HG03066 (cell line): Measurements from ENCODE around the gene PFKFB2.
A peak's percentile ranks its signal among the peaks of the same experiment; 100 is the strongest.

Source experiments
- ATAC-seq: cut with Tn5 transposase; IDR thresholded peaks from one replicate; pipeline ENCODE4 v1.9.1; 2021; ENCODE audit warnings: low read depth; ENCODE audit not compliant: unreplicated experiment

PFKFB2 gene

GRCh38 chr1:207060596-207060995 is 7.5 kb downstream of the PFKFB2 start:
- no peak for ATAC-seq

DNA sequence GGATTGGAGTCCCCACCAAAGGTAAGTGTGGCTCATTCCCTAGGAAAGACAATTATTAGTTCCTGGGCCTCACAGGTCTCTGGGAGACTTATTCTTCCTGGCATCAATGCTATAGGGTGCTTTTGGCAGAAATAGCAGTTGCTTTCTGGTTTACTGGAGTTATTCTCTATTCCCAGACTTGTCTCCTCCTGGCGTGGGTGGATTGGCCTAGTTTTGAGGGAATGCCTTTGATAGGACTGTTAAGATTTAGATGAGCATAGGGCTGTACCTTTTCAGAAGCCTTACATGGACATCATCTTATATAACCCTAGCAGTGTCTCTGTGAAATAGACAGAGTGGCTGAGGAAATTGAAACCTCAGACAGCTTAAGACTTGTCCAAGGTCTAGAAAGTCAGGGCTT is 9.0 kb downstream of the PFKFB2 start:
- no peak for ATAC-seq

DNA sequence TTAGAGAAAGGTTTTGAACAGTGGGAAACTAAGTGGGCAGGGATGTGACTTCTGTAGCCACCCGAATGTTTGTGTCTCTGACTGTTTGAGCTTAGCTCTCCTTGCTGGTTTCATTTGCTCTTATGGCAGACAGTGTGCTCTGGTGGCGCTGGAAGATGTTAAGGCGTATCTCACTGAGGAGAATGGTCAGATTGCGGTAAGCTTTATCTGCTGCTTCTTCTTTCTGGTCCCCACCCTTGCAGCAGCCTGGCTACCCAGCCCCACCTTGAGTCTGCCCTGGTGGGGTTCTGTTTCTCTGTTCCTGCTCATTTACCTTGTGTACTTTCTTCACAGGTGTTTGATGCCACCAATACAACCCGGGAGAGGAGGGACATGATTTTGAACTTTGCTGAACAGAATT is 9.9 kb downstream of the PFKFB2 start:
- ATAC-seq = no peak

- no peak for ATAC-seq
Measured at GRCh38 chr1:207064561-207064960, 11.5 kb downstream of the PFKFB2 start.

- ATAC-seq = no peak
Measured at GRCh38 chr1:207067185-207067584, 14.1 kb downstream of the PFKFB2 start.

DNA sequence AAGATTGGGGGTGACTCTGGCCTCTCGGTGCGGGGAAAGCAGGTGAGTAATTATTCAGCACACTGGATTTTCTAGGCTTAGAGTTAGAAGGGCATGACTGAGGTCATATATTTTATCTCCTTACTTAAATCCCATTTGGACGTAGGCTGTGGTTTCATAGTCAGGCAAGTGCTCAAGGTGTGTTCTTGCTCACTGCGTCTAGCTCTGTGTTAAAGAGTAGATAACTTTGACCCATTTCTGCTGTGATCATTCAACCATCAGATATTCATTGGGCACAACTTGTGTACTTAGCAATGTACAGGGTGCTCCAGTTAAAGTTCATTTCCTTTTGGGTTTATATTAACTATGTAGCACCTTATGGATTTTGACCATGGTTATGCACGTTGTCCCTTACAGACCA is 14.6 kb downstream of the PFKFB2 start:
- no peak for ATAC-seq

GRCh38 chr1:207069061-207069460 is 16.0 kb downstream of the PFKFB2 start:
- no peak for ATAC-seq

DNA sequence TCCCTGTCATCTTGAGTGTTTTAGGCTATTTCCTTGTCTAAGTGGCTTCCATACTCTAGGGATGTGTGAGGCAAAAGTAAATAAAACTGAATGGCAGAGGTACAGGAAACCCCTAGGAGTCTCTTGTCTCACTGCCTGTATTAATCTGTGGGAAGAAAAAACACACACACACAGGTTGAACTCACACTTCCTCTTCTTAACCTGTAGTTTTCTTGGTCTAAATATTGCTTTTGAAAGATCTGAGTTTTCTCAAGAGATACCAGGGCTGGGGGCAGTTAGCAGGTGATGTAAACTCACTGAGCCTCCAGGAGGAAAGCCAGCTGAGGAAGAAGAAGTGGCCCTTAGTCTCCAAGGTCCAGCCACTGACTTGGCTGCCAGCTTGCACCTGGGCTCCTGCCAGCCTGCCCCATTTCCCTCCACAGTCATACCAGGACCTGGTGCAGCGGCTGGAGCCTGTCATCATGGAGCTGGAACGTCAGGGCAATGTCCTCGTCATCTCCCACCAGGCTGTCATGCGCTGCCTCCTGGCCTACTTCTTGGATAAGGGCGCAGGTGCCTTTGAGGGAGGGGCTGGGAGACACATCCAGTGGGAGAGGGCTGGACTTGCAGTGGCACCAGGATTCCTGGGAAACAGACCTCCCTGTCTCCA is 16.9 kb downstream of the PFKFB2 start:
- peak; percentile 62 for ATAC-seq

DNA sequence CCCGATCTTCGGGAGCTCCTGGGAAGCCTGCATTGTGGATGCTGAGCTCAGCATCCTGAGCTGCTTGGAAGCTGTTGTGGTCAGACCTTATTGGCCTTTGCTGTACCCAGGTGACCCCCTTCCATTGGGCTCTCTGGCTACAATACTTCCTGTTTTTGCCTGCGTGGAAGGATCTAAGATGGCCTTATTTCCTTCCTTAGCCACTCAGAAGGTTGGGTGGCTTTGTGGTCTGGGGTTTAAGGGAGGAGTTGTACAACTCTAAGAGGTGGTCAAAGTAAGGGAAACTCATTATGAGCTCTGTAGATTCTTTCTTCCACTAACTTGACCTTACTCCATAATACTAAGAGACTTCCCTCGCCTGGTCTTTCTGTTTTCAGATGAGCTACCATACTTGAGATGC is 17.7 kb downstream of the PFKFB2 start:
- no peak for ATAC-seq

DNA sequence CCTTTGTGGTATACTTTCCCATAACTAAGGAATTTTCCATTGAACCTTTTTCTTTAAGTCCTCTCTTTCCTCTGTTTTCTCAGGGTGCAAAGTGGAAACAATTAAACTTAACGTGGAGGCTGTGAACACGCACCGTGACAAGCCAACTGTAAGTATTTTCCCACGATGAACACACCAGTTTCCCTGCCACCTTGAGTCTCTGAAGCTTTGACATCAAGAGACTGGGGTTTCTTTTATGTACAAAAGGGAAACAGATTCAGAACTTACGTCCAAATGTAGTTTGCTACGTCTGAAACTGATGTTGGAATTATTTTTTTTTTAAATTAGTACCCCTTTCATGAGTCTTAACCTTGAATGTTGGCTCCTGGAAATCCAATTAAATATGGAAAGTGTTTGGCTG is 18.4 kb downstream of the PFKFB2 start:
- ATAC-seq = no peak

- ATAC-seq = no peak
Measured at GRCh38 chr1:207072233-207072632, 19.2 kb downstream of the PFKFB2 start.

- ATAC-seq = no peak
Measured at GRCh38 chr1:207073906-207074820, 21.1 kb downstream of the PFKFB2 start.

DNA sequence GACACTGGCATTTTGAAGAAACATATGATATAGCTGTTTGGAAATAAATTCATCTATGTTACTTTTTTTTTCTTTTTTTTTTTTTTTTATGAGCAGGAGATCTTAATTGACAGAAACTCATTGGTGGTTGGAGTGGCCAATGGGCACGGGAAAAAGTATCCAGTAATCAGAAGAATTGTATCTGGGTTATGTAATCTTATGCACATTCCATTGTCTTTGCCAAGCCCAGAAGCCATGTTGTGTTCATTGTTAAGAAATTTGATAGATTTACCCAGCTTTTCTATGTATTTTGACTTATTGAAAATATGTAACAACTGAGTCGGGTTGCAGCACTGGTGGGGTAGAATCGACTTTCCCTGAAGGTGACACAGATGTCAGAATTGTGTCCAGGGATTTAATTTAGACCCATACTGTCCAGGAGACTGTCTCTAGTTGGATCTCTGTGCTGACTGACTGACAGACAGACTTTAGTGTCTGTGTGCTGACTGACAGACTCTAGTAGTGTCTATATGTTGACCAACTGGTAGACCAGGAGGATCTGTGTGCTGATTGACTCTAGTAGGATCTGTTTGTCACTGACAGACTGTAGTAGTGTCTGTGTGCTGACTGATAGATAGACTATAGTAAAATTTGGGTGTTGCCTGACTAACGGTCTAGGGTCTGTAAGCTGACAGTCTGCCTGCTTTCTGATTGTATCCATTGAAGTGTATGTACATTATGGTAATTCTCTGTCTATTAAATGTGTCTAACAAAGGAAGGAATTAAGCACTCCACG is 23.3 kb downstream of the PFKFB2 start:
- ATAC-seq = no peak

DNA sequence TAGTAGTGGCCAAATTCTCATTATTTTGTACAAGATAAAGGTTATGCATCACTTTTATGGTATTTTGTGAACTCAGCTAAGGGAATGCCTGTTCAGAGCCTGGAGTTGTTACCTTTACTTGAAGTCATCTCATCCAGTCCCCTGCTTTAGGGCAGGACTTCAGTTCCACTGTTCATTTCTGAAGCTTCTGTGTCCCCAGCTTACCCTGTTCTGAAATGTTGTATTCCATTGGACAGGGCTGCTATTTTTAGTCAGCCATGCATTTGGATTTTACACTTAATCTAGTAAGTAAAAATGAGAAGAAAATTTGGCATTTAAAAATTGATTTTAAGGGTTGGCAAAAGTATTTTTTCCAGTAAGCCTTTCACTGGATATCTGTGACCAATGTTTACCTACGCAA is 23.9 kb downstream of the PFKFB2 start:
- no peak for ATAC-seq

DNA sequence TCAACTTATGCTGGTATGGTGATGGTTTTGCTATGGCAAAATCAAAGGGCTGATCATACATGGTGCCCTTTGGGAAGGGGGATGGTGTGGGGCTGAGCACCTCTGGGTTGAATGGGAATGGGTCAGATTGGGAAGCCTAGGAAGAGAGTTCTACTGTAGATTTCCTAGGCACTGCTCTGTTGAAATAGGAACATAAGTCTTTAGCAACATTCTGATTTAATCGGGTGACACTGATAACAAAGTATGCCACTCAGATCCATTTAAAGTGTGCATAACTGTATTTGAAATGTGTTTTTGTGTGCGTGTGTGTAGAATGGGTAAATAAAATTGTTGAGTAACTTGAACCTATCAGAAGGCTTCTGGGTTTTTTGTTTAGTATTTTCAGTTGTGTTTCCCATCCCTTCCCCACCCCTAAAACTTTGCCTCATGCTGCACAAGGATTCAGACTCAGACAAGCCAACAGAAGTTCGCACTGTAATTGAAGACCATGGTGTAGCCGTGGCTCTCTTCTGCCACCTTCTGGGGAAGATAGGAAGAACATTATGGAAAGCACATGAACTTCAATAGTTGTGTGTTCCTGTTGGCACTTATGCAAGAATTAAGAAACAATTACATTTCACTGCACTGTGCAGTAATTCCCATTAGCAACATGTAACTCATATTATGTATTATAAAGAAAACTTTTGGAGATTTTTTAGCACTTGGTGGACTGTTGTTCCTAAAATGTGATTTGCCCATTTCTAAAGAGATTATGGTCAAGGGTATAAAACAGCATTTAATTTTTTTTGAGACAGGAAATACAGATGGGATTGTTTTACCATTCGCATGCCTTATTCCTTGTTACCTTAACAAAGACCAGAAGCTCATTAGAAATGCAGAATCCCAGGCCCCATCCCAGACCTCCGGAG is 24.6 kb downstream of the PFKFB2 start:
- no peak for ATAC-seq

DNA sequence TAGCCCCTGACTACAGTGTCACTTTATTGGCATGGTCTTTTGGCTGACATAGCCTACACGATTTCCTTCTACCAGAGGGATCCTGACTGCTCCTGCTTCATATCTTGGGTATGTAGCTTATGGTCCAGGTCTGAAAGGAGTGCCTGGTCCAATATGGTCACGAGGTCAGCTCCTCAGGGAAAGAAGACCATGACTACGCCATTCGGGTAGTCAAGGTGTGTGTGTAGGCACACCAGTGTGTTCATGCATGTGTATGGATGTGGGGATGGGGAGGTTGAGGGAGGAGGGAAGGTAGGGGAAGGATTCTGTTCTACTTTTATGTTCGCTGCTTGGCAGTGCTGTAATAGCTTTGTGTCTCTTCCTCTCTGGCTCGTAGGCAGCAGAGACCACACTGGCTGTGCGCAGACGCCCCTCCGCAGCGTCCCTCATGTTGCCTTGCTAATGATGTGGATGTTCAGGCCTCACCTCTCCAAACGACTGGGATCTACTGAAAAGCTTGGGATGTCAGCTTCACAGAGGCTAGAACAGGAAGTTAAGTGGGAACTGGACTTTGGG is 25.6 kb downstream of the PFKFB2 start:
- no peak for ATAC-seq

DNA sequence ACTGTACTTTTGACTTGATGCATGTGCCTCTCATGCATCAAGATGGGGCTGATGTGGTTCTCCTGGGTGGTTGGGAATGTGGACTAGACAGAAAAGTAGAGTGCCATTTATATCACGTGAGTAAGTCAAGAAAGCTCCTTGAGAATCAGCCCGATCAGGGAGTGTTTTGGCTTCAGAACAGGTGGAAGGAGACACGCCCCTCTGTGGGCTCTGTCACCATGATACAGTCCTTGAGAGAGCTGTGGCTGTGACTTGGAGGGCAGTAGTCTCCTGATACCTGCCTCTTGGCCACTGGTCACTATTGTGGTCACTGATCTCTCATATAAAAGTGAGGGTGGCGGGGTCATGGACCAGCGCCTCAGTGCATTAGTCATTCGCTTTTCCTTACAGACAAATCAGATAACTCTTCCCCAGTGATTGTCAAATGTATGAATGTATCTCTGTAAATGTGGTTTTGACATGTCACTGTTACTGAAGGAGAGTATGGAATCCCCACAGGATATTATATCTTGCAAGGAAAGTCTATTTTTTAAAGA is 26.7 kb downstream of the PFKFB2 start:
- ATAC-seq = no peak

- no peak for ATAC-seq
Measured at GRCh38 chr1:207081088-207081487, 28.0 kb downstream of the PFKFB2 start.

DNA sequence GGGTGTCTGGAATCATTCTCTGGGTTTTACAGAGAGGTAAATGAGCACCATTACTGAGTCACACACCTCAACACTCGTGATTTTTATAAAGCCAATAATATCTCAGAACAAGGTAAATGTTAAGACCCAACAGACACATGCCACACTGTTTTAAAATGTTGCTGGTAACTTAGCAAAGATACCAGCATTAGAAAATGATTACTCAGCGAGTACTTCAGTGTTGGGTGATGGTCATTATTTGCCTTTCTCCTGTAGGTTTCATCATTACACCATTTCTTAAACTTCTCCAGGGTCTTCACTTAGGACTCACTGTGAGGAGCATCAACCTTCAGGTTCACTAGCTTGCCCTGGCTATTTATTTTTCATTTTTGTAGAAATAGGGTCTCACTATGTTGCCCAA is 28.7 kb downstream of the PFKFB2 start:
- no peak for ATAC-seq

- ATAC-seq = no peak
Measured at GRCh38 chr1:207084232-207084631, 31.2 kb downstream of the PFKFB2 start.
